Type B pancreatic cell (in vitro differentiated cells): ENCODE measurements around the gene TBC1D5. TPM values are rescaled to one million over a fixed set of nuclear protein-coding genes. Genes with fewer than 3 reads are reported as not detected.

Experiments
- DNase-seq: peaks from one replicate; pipeline ENCODE4 v3.0.0; 2021; ENCODE audit warnings: mixed read lengths; ENCODE audit not compliant: unreplicated experiment; ENCODE audit errors: extremely low spot score
- H3K27ac Mint-ChIP-seq: 2 replicates; pipeline ENCODE4 v1.8.0; 2021; ENCODE audit warnings: mild to moderate bottlenecking, mixed read lengths
- H3K27me3 Mint-ChIP-seq: 2 replicates; pipeline ENCODE4 v1.8.0; 2021; ENCODE audit warnings: mixed read lengths
- H3K36me3 Mint-ChIP-seq: 2 replicates; pipeline ENCODE4 v1.8.0; 2021; ENCODE audit warnings: mixed read lengths
- H3K4me1 Mint-ChIP-seq: one replicate; pipeline ENCODE4 v1.8.0; 2021; ENCODE audit warnings: mixed read lengths; ENCODE audit not compliant: unreplicated experiment
- H3K4me3 Mint-ChIP-seq: 2 replicates; pipeline ENCODE4 v1.8.0; 2021; ENCODE audit warnings: mild to moderate bottlenecking, mixed read lengths
- H3K9me3 Mint-ChIP-seq: 2 replicates; pipeline ENCODE4 v1.8.0; 2021; ENCODE audit warnings: mixed read lengths
- total RNA-seq: library from RNA; stranded (reverse); gene quantifications from 2 replicates; pipeline ENCODE4 v1.2.1, GENCODE V29; 2021; ENCODE audit warnings: low replicate concordance
- TF ChIP-seq, protein P1 (sequence below): fragments of 200-600 bp; sonication (generic); conservative IDR thresholded peaks from 2 replicates; pipeline ENCODE4 v1.5.0; 2021; ENCODE audit warnings: antibody characterized with exemption, mild to moderate bottlenecking

The TBC1D5 gene
- total RNA-seq, 1 donor from 2014 or later: 48.7 TPM

DNA sequence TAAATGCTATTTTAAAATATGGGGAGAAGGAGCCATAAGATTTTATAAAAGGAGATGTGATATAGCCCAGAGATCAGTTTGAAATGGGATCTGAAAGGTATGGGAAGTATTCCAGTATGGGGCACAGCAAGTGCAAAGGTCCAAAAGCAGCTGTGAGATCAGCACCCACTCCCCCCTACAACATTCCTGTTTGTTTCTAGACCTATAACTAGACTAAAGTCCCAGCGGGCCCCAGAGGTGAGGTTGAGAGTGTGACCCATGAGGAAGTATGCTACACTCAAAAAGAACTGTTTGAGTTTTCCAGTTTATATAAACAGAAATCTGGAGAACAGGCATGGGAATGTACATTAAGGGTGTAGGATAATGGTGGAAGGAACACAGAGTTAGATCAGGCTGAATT lies 152.5 kb downstream of the TBC1D5 start:
- TF ChIP-seq, protein P1, sequence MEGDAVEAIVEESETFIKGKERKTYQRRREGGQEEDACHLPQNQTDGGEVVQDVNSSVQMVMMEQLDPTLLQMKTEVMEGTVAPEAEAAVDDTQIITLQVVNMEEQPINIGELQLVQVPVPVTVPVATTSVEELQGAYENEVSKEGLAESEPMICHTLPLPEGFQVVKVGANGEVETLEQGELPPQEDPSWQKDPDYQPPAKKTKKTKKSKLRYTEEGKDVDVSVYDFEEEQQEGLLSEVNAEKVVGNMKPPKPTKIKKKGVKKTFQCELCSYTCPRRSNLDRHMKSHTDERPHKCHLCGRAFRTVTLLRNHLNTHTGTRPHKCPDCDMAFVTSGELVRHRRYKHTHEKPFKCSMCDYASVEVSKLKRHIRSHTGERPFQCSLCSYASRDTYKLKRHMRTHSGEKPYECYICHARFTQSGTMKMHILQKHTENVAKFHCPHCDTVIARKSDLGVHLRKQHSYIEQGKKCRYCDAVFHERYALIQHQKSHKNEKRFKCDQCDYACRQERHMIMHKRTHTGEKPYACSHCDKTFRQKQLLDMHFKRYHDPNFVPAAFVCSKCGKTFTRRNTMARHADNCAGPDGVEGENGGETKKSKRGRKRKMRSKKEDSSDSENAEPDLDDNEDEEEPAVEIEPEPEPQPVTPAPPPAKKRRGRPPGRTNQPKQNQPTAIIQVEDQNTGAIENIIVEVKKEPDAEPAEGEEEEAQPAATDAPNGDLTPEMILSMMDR: no peak
- peaks cover 5% of the 10 kb centered on the region for H3K4me1 Mint-ChIP-seq
- peaks cover 15% of the 10 kb centered on the region for H3K36me3 Mint-ChIP-seq
- DNase-seq: no peak
- H3K4me3 Mint-ChIP-seq: no peak overlapping the region
- peaks cover 9% of the 10 kb centered on the region for H3K9me3 Mint-ChIP-seq
- H3K27me3 Mint-ChIP-seq: no peaks in the 10 kb centered on the region
- H3K27ac Mint-ChIP-seq: no peak overlapping the region

DNA sequence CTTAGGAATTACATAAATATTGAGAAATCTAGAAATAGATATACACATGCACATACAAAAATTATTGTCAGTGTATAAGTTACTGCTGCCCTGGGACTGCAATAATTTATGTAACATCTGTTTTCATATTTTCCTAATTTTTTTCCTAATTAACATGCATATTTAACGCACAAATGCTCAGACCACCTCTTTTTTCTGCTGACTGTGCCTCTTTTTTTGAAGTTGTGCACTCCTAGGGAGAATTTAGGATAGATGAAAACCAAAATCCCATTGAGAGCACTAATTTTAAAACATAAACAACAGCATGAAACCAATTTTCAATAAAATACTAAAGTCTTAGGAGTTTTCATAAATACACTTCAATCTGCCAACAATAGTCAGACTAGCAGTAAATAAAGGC lies 154.0 kb downstream of the TBC1D5 start:
- TF ChIP-seq, protein P1: no peak
- peaks cover 10% of the 10 kb centered on the region for H3K36me3 Mint-ChIP-seq
- no peak overlapping the region for H3K4me3 Mint-ChIP-seq
- no peaks in the 10 kb centered on the region for H3K27me3 Mint-ChIP-seq
- DNase-seq: no peak
- peaks cover 5% of the 10 kb centered on the region for H3K4me1 Mint-ChIP-seq
- peaks cover 9% of the 10 kb centered on the region for H3K9me3 Mint-ChIP-seq
- no peak overlapping the region for H3K27ac Mint-ChIP-seq

DNA sequence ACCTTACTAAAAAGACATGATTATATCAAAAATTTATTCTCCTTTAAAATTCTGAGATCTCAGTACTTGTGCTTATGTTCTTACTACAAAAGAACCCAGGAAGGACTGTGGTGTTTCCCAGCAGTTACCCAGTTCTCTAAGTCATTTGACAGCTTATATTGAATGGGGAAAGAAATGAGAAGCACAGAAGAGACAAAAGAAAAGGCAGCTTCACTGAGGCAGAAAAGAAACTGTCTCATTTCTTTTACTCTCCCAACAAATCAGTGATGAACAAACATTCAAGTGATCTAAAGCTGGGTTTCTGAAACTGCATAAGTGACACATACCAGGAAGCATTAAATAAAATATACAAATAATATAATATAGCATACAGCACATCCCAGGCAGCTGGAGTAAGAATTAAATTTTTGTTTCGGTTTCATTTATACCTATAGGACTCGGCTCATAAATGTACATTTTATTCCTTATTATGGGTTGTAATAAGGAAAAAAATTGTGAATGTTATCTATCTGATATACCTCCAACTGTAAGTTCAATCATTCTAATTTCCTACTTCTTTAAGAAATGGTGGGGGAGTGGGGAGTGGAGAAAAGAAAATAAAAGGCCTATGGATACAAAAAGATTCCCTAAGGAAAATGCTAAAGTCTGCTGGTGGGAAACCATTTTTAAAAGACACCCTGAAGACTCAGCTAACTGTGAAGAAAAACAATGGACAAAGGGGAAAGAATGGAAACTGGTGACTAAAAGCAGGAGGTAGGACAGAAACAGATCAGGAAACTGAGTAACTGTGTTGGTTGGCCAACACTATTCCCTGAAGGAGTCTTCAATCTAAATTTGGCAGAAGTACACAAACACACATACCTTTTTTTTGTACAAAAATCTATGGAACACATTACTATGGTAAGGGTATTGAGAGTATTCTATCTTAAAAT lies 156.8 kb downstream of the TBC1D5 start:
- peaks cover 5% of the 10 kb centered on the region for H3K4me1 Mint-ChIP-seq
- H3K27me3 Mint-ChIP-seq: no peaks in the 10 kb centered on the region
- peaks cover 10% of the 10 kb centered on the region for H3K36me3 Mint-ChIP-seq
- H3K27ac Mint-ChIP-seq: no peak overlapping the region
- TF ChIP-seq, protein P1: no peak
- no peak for DNase-seq
- no peak overlapping the region for H3K4me3 Mint-ChIP-seq
- peaks cover 9% of the 10 kb centered on the region for H3K9me3 Mint-ChIP-seq

DNA sequence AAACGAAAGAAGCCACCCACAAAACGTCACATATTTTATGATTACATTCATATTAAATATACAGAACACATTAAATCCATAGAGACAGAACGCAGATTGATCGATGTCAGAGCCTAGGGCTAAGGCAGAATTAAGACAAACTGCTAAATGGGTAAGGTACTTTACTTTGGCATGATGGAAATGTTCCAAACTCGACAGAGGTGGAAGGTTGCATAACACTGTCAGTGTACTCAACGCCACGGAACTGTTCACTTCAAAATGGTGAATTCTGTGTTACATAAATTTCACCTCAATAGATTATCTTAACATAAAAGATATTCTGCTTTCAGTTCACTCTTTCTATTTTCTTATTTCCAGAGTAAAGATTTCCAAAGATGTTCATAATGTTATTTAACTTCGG lies 158.4 kb downstream of the TBC1D5 start:
- no peak overlapping the region for H3K27ac Mint-ChIP-seq
- H3K27me3 Mint-ChIP-seq: no peaks in the 10 kb centered on the region

DNA sequence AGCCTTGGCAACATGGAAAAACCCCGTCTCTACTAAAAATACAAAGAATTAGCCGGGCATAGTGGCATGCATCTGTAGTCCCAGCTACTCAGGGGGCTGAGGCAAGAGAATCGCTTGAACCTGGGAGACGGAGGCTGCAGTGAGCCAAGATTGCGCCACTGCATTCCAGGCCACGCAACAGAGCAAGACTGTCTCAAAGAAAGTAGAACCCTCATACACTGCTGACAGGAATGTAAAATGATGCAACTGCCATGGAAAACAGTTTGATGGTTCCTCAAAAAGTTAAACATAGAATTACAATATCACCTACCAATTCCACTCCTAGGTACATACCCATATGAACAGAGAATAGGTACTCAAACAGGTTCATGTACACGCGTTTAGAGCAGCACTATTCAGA lies 158.9 kb downstream of the TBC1D5 start:
- Mint-ChIP-seq H3K27me3 (no peaks in the 10 kb centered on the region), H3K4me1 (peaks cover 5% of the 10 kb centered on the region), H3K4me3 (no peak overlapping the region), H3K27ac (no peak overlapping the region), H3K9me3 (no peaks in the 10 kb centered on the region), H3K36me3 (no peaks in the 10 kb centered on the region)
- DNase-seq: no peak
- TF ChIP-seq, protein P1: no peak

More for the DNA sequence above, 158.4 kb downstream of the TBC1D5 start:
- TF ChIP-seq, protein P1: no peak
- no peak for DNase-seq
- H3K36me3 Mint-ChIP-seq: no peaks in the 10 kb centered on the region
- no peaks in the 10 kb centered on the region for H3K9me3 Mint-ChIP-seq
- H3K4me3 Mint-ChIP-seq: no peak overlapping the region
- peaks cover 5% of the 10 kb centered on the region for H3K4me1 Mint-ChIP-seq
